AG08396 (cell line): ENCODE results near the gene PCAT6.
"Not testable (repeated sequence)": the region's sequence is repeated elsewhere in the genome, so short reads cannot be mapped to it uniquely, and the experiment has no call there.

Source experiments
- DNase-seq: peaks from one replicate; pipeline ENCODE4 v3.0.0; 2012; ENCODE audit warnings: low spot score, mixed read lengths

PCAT6 gene

GRCh38 chr1:202807451-202807925 is 3.3 kb upstream of the PCAT6 start:
- peak; percentile 79 for DNase-seq

GRCh38 chr1:202807926-202808757 is 2.6 kb upstream of the PCAT6 start, which contains the start of gene KDM5B:
KDM5B (minus strand) TSS chr1:202808421; CDS start chr1:202808305, 116 bp downstream.
- peak; percentile 79 for DNase-seq

- DNase-seq, result no peak
Observed at GRCh38 chr1:202809597-202810159, 1.1 kb upstream of the PCAT6 start.

GRCh38 chr1:202810193-202810614 is 550 bp upstream of the PCAT6 start:
- no peak for DNase-seq

GRCh38 chr1:202811296-202812175 is 782 bp downstream of the PCAT6 start:
- DNase-seq, result no peak

GRCh38 chr1:202812176-202813026 is 1.6 kb downstream of the PCAT6 start:
- no peak for DNase-seq

- no peak for DNase-seq
Observed at GRCh38 chr1:202815120-202815519, 4.4 kb downstream of the PCAT6 start.

- DNase-seq, result no peak
Observed at GRCh38 chr1:202818819-202819218, 8.1 kb downstream of the PCAT6 start.

GRCh38 chr1:202821467-202821866 is 10.7 kb downstream of the PCAT6 start:
- peak; percentile 54 for DNase-seq

GRCh38 chr1:202825748-202826147 is 15.0 kb downstream of the PCAT6 start:
- no peak for DNase-seq

- DNase-seq, result not testable (repeated sequence)
Observed at GRCh38 chr1:202829223-202829622, 18.5 kb downstream of the PCAT6 start.

- no peak for DNase-seq
Observed at GRCh38 chr1:202831906-202832305, 21.2 kb downstream of the PCAT6 start.

GRCh38 chr1:202834771-202835547 is 24.2 kb downstream of the PCAT6 start:
- no peak for DNase-seq

GRCh38 chr1:202835548-202836072 is 24.9 kb downstream of the PCAT6 start:
- DNase-seq, result no peak

- DNase-seq, result no peak
Observed at GRCh38 chr1:202836623-202837403, 26.1 kb downstream of the PCAT6 start.

- no peak for DNase-seq
Observed at GRCh38 chr1:202837746-202838262, 27.1 kb downstream of the PCAT6 start.

- no peak for DNase-seq
Observed at GRCh38 chr1:202843081-202843480, 32.3 kb downstream of the PCAT6 start.

- no peak for DNase-seq
Observed at GRCh38 chr1:202844259-202844658, 33.5 kb downstream of the PCAT6 start.

- peak; percentile 30 for DNase-seq
Observed at GRCh38 chr1:202844935-202845334, 34.2 kb downstream of the PCAT6 start.
